Gastroesophageal sphincter (tissue), 3 donors: ENCODE measurements around the gene ARL14EP.

Source experiments
- CTCF ChIP-seq, 4 experiments: fragments of 200-600 bp in 2 of 4; fragments of 450-650 bp in 2 of 4; sonication (generic) in 1 of 4; IDR thresholded peaks; one replicate each; pipeline ENCODE4 v1.5.1; 2017 to 2019; ENCODE audit warnings: antibody characterized with exemption in 4 of 4, mild to moderate bottlenecking in 2 of 4, moderate library complexity in 2 of 4
- POLR2A ChIP-seq, 2 donors: fragments of 450-650 bp; IDR thresholded peaks; one replicate each; pipeline ENCODE4 v1.6.1; 2017; ENCODE audit warnings: antibody characterized with exemption in 2 of 2, mild to moderate bottlenecking in 2 of 2, moderate library complexity in 1 of 2
- POLR2AphosphoS5 ChIP-seq: sonication (generic); formaldehyde crosslinking; IDR thresholded peaks from one replicate; pipeline ENCODE4 v1.6.1; 2017; ENCODE audit warnings: antibody characterized with exemption

- TF ChIP-seq CTCF (IDR thresholded peaks at IDR 0.05) (no peak), POLR2AphosphoS5 (no peak), POLR2A (IDR thresholded peaks at IDR 0.05) (no peak)
Observed at GRCh38 chr11:30356391-30356790, 33.5 kb downstream of the ARL14EP start.
